Measurements from ENCODE around the gene ERFE. TPM values are rescaled to one million over a fixed set of nuclear protein-coding genes. Genes with fewer than 3 reads are reported as not detected.
A peak's percentile ranks its signal among the peaks of the same experiment; 100 is the strongest.

ERFE gene
- total RNA-seq, 2 donors from 2014 or later: 0.45 TPM; not detected in 1

GRCh38 chr2:238150686-238151085 is 8.1 kb upstream of the ERFE start:
- intact Hi-C loops (cut with DNase I, micrococcal nuclease): no loop called here
- DNase-seq (no peak), ATAC-seq (no peak)

GRCh38 chr2:238151205-238151604 is 7.6 kb upstream of the ERFE start:
- DNase-seq (no peak), ATAC-seq (no peak)
- intact Hi-C loops (cut with DNase I, micrococcal nuclease): no loop called here

GRCh38 chr2:238151628-238152235 is 7.0 kb upstream of the ERFE start:
- ATAC-seq (no peak), DNase-seq (no peak)
- intact Hi-C loops (cut with DNase I, micrococcal nuclease): no loop called here

- intact Hi-C loops (cut with DNase I, micrococcal nuclease): no loop called here
- ATAC-seq: no peak
- no peak for DNase-seq
Measured at GRCh38 chr2:238152771-238153688, 5.7 kb upstream of the ERFE start.

GRCh38 chr2:238154570-238154969 is 4.2 kb upstream of the ERFE start:
- intact Hi-C loops (cut with DNase I, micrococcal nuclease): no loop called here
- DNase-seq (no peak), ATAC-seq (no peak)

GRCh38 chr2:238155051-238155760 is 3.6 kb upstream of the ERFE start:
- DNase-seq: no peak
- no peak for ATAC-seq
- intact Hi-C loops (cut with DNase I, micrococcal nuclease): no loop called here

GRCh38 chr2:238155761-238156694 is 2.7 kb upstream of the ERFE start:
- DNase-seq (no peak), ATAC-seq (no peak)
- intact Hi-C loops (cut with DNase I, micrococcal nuclease): no loop called here

GRCh38 chr2:238157506-238158017 is 1.2 kb upstream of the ERFE start:
- intact Hi-C loops (cut with DNase I, micrococcal nuclease): no loop called here
- DNase-seq: peak in 1 of 2 donors; percentile 5
- ATAC-seq: no peak

- intact Hi-C loops (cut with DNase I, micrococcal nuclease): no loop called here
- no peak for DNase-seq
- peak; percentile 60 for ATAC-seq
Measured at GRCh38 chr2:238158018-238158508, 707 bp upstream of the ERFE start.

- intact Hi-C loops (cut with DNase I, micrococcal nuclease): no loop called here
- ATAC-seq (peak; percentile 22), DNase-seq (no peak)
Measured at GRCh38 chr2:238159071-238159539, 335 bp downstream of the ERFE start.

- ATAC-seq: no peak
- intact Hi-C loops (cut with DNase I, micrococcal nuclease): loop anchor here in 1 of 2 donors (10.0 kb wide), 1 partner anchor 105 kb away; no protein-coding TSS in a partner anchor
- peak in 1 of 2 donors; percentile 7 for DNase-seq
Measured at GRCh38 chr2:238159661-238160205, 963 bp downstream of the ERFE start.

GRCh38 chr2:238160206-238161129 is 1.7 kb downstream of the ERFE start:
- ATAC-seq: peak; percentile 11
- DNase-seq: peak; percentile 22 to 31

GRCh38 chr2:238161291-238162051 is 2.7 kb downstream of the ERFE start:
- intact Hi-C loops (cut with DNase I, micrococcal nuclease): loop anchor here in 1 of 2 donors (10.0 kb wide), 1 partner anchor 103 kb away; no protein-coding TSS in a partner anchor
- no peak for ATAC-seq
- DNase-seq: peak; percentile 3 to 22

More at GRCh38 chr2:238160206-238161129, 1.7 kb downstream of the ERFE start:
- intact Hi-C loops (cut with DNase I, micrococcal nuclease): loop anchor here in 1 of 2 donors (10.0 kb wide), 1 partner anchor 104 kb away; no protein-coding TSS in a partner anchor

- no peak for ATAC-seq
- intact Hi-C loops (cut with DNase I, micrococcal nuclease): loop anchor here in 1 of 2 donors (10.0 kb wide), 1 partner anchor 102 kb away; no protein-coding TSS in a partner anchor
- peak; percentile 2 to 10 for DNase-seq
Measured at GRCh38 chr2:238162251-238162845, 3.6 kb downstream of the ERFE start.

GRCh38 chr2:238162846-238163441 is 4.2 kb downstream of the ERFE start:
- ATAC-seq: no peak
- intact Hi-C loops (cut with DNase I, micrococcal nuclease): loop anchor here in 1 of 2 donors (10.0 kb wide), 1 partner anchor 102 kb away; no protein-coding TSS in a partner anchor
- peak in 1 of 2 donors; percentile 3 for DNase-seq
